Endothelial cell of umbilical vein (primary cell): ENCODE measurements around the gene RMI2. TPM values are rescaled to one million over a fixed set of nuclear protein-coding genes. Genes with fewer than 3 reads are reported as not detected.

Experiments used
- BruUV-seq: library from RNA; stranded (reverse); fragments of 400-500 nt; replicated peaks from 2 replicates; lab custom pipeline; 2021; lab: Mats Ljungman, UMichigan
- CTCF ChIA-PET: fragments of 300-600, 350-600 bp; sonication (Branson Sonifier 250); formaldehyde crosslinking; loops from one replicate; lab custom pipeline; 2021; ENCODE audit warnings: antibody characterized with exemption, inconsistent platforms; lab: Charles Lee
- POLR2A ChIA-PET: fragments of 300-600, 350-600 bp; sonication (Branson Sonifier 250); formaldehyde crosslinking; loops from one replicate; lab custom pipeline; 2021; ENCODE audit warnings: antibody characterized with exemption, inconsistent platforms; lab: Charles Lee
- DNase-seq: peaks from one replicate; pipeline ENCODE4 v3.0.0-alpha.2; 2011; ENCODE audit warnings: low read depth, low spot score
- FAIRE-seq: peaks from 2 replicates; lab custom pipeline; 2011; peaks lifted over from hg19 to GRCh38; lab: Jason Lieb, UNC
- H2AFZ ChIP-seq: 2 replicates; pipeline ENCODE4 v1.6.0; 2012; ENCODE audit warnings: low read depth, low read length, control low read depth, inconsistent platforms
- H3K27ac ChIP-seq: 2 replicates; pipeline ENCODE4 v1.5.1; 2011; ENCODE audit warnings: low read depth, mild to moderate bottlenecking, control low read depth, low read length, moderate library complexity; ENCODE audit not compliant: insufficient read depth
- H3K27me3 ChIP-seq, 2 experiments: 2 replicates each; pipeline versions ENCODE4 v1.6.0 to v1.6.1; 2011; ENCODE audit warnings: low read length in 2 of 2, mixed read lengths in 1 of 2; ENCODE audit not compliant: control insufficient read depth in 2 of 2, insufficient read depth in 2 of 2
- H3K36me3 ChIP-seq, 2 experiments: 2 replicates in 1 of 2; 3 replicates in 1 of 2; pipeline ENCODE4 v1.5.1; 2011; ENCODE audit warnings: low read length in 2 of 2, mild to moderate bottlenecking in 1 of 2, moderate library complexity in 1 of 2; ENCODE audit not compliant: control insufficient read depth in 2 of 2, insufficient read depth in 2 of 2; ENCODE audit errors: extremely low read depth in 1 of 2
- H3K4me1 ChIP-seq: 3 replicates; pipeline ENCODE4 v1.5.1; 2011; ENCODE audit warnings: mild to moderate bottlenecking, low read length; ENCODE audit not compliant: control insufficient read depth, insufficient read depth; ENCODE audit errors: extremely low read depth
- H3K4me2 ChIP-seq: 2 replicates; pipeline ENCODE4 v1.6.1; 2011; ENCODE audit warnings: low read length, control low read depth, mixed read lengths; ENCODE audit not compliant: insufficient read depth
- H3K4me3 ChIP-seq, 3 experiments: fragments of 200-600 bp in 1 of 3; sonication (generic), shearing (Covaris generic) in 1 of 3; replicated peaks in 1 of 3; 2 replicates each; pipeline ENCODE4 v1.5.1; 2011 to 2016; ENCODE audit warnings: control low read depth in 3 of 3, low read length in 3 of 3, mild to moderate bottlenecking in 2 of 3, inconsistent platforms in 1 of 3, low read depth in 1 of 3, moderate library complexity in 1 of 3; ENCODE audit not compliant: insufficient read depth in 1 of 3
- H3K79me2 ChIP-seq: 2 replicates; pipeline ENCODE4 v1.6.0; 2012; ENCODE audit warnings: low read length, inconsistent platforms; ENCODE audit not compliant: control insufficient read depth, insufficient read depth
- H3K9ac ChIP-seq: replicated peaks from 2 replicates; pipeline ENCODE3; 2011; ENCODE audit warnings: low read length, control low read depth; ENCODE audit not compliant: insufficient read depth; ENCODE audit errors: extremely low read depth
- H3K9me1 ChIP-seq: replicated peaks from 3 replicates; pipeline ENCODE4 v1.6.0; 2011; ENCODE audit warnings: mild to moderate bottlenecking, low read length; ENCODE audit not compliant: control insufficient read depth, insufficient read depth; ENCODE audit errors: extremely low read depth
- H3K9me3 ChIP-seq: replicated peaks from 2 replicates; pipeline ENCODE4 v1.5.1; 2012; ENCODE audit warnings: low read length, inconsistent platforms; ENCODE audit not compliant: control insufficient read depth, insufficient read depth
- H4K20me1 ChIP-seq: replicated peaks from 2 replicates; pipeline ENCODE3; 2011; ENCODE audit warnings: mild to moderate bottlenecking, low read length; ENCODE audit not compliant: control insufficient read depth, insufficient read depth; ENCODE audit errors: extremely low read depth
- EZH2 ChIP-seq: IDR thresholded peaks from 2 replicates; pipeline ENCODE4 v1.6.1; 2012; ENCODE audit warnings: borderline replicate concordance, low read depth, mild to moderate bottlenecking, moderate library complexity, low read length, inconsistent platforms; ENCODE audit not compliant: severe bottlenecking
- FOS ChIP-seq: IDR thresholded peaks from 2 replicates; pipeline ENCODE4 v1.6.1; 2011; ENCODE audit warnings: mild to moderate bottlenecking, low read length, moderate library complexity, borderline replicate concordance; ENCODE audit not compliant: insufficient read depth
- JUN ChIP-seq: IDR thresholded peaks from 2 replicates; pipeline ENCODE4 v1.6.1; 2011; ENCODE audit warnings: borderline replicate concordance, low read depth; ENCODE audit not compliant: insufficient read length, insufficient read depth
- MYC ChIP-seq: IDR thresholded peaks from one replicate; pipeline ENCODE4 v1.6.1; 2011; ENCODE audit warnings: mild to moderate bottlenecking, low read depth, low read length
- POLR2A ChIP-seq: IDR thresholded peaks from 2 replicates; pipeline ENCODE4 v1.6.1; 2012; ENCODE audit warnings: low read depth, mild to moderate bottlenecking, control low read depth, low read length
- POLR2AphosphoS5 ChIP-seq: IDR thresholded peaks from 2 replicates; pipeline ENCODE4 v1.6.1; 2012; ENCODE audit warnings: low read depth, mild to moderate bottlenecking, control low read depth, low read length, moderate library complexity; ENCODE audit not compliant: insufficient read depth
- dilution Hi-C: fragments of 300-500 bp; cut with MboI; formaldehyde crosslinking; loops from one replicate; pipeline ENCODE4 v1.15.0; 2019; ENCODE audit warnings: low sequenced_read_pairs; ENCODE audit not compliant: extremely low pct_ligation_motif_present
- intact Hi-C: fragments of 100-400 bp; cut with micrococcal nuclease; formaldehyde crosslinking; loops from one replicate; pipeline ENCODE4 v1.10.0; 2022
- polyA plus RNA-seq, 4 experiments: library from polyadenylated mRNA; depleted of rRNA in 3 of 4; stranded (reverse) in 3 of 4; unstranded in 1 of 4; fragments of >200 nt; gene quantifications; 2 replicates each; pipeline versions ENCODE4 v1.2.1 to v1.2.3, GENCODE V29; 2011 to 2012; ENCODE audit warnings: missing spikeins in 1 of 4
- total RNA-seq: library from RNA; stranded (reverse); gene quantifications from 2 replicates; pipeline ENCODE4 v1.2.3, GENCODE V29; 2021
- TF ChIP-seq, protein P1 (sequence below): IDR thresholded peaks from 2 replicates; pipeline ENCODE4 v1.6.1; 2011; ENCODE audit not compliant: insufficient read depth, insufficient read length
- TF ChIP-seq, protein P2 (sequence below), 2 donors: IDR thresholded peaks; 1 replicate in 1 of 2; 2 replicates in 1 of 2; pipeline ENCODE4 v1.5.1; 2011; ENCODE audit warnings: low read length in 2 of 2, mild to moderate bottlenecking in 2 of 2, moderate library complexity in 2 of 2, control low read depth in 1 of 2, inconsistent platforms in 1 of 2, low read depth in 1 of 2; ENCODE audit not compliant: insufficient read depth in 1 of 2; ENCODE audit errors: extremely low read depth in 1 of 2

The RMI2 gene
- total and polyA plus RNA-seq, 2 donors (not counting 3 experiments of a cell fraction or from before 2014, with no cell fraction given): 5.3 to 7.7 TPM

DNA sequence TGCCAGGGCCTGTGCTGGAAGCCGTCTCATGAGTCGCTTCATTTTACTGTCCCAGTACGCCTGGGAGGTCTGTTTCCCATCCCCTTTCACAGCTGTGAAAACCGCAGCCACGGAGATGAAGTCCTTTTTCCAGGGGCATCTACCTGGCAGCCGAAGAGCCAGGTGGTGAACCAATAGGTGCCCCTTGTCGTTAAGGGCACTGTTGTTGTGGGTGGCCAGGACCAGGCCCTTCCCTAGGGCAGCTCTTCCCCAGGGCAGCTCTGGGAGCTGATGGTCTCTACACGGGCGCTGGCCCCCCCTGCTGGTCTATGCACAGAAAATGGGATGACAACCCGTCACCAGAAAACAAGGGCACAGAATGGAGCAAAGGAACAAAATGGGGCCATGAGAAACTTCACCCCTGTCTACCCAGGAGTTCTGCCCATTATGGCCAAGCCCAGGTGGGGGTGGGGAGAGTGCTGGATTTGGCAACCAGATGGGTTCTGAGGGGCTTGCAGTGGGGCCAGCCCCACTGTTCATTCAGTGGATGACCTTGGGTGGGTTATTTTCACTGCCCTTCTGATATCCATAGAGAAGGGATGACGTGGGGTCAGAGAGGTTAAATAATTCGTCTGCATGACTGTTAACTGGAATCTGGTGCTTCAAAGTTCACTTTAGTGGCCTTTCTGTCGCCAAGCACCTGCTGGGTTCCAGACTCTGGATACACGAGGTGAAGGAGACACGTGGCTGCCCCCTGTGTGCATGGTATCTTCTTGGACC, 11.5 kb downstream of the RMI2 start:
- Histone ChIP-seq H3K9ac (no peak overlapping the region), H3K79me2 (no peaks in the 10 kb centered on the region), H3K9me3 (no peaks in the 10 kb centered on the region), H3K4me2 (no peak overlapping the region), H3K4me3 (no peak overlapping the region), H3K4me1 (peaks cover 9% of the 10 kb centered on the region), H3K9me1 (no peaks in the 10 kb centered on the region), H3K27ac (no peak overlapping the region), H3K36me3 (no peaks in the 10 kb centered on the region), H3K27me3 (peaks cover 0 to 4% of the 10 kb centered on the region in 2 experiments), H2AFZ (no peak overlapping the region), H4K20me1 (no peaks in the 10 kb centered on the region)
- TF ChIP-seq MYC (no peak), FOS (no peak), JUN (no peak), EZH2 (no peak), POLR2AphosphoS5 (no peak), POLR2A (no peak)
- TF ChIP-seq, protein P1, sequence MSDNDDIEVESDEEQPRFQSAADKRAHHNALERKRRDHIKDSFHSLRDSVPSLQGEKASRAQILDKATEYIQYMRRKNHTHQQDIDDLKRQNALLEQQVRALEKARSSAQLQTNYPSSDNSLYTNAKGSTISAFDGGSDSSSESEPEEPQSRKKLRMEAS: no peak
- TF ChIP-seq, protein P2, sequence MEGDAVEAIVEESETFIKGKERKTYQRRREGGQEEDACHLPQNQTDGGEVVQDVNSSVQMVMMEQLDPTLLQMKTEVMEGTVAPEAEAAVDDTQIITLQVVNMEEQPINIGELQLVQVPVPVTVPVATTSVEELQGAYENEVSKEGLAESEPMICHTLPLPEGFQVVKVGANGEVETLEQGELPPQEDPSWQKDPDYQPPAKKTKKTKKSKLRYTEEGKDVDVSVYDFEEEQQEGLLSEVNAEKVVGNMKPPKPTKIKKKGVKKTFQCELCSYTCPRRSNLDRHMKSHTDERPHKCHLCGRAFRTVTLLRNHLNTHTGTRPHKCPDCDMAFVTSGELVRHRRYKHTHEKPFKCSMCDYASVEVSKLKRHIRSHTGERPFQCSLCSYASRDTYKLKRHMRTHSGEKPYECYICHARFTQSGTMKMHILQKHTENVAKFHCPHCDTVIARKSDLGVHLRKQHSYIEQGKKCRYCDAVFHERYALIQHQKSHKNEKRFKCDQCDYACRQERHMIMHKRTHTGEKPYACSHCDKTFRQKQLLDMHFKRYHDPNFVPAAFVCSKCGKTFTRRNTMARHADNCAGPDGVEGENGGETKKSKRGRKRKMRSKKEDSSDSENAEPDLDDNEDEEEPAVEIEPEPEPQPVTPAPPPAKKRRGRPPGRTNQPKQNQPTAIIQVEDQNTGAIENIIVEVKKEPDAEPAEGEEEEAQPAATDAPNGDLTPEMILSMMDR (IDR thresholded peaks at IDR 0.05; ENCODE audit: extremely low read depth in 1 of 2, insufficient read depth in 1 of 2, low read depth in 1 of 2, low read length in 2 of 2): peak; percentile 65 to 83
- intact Hi-C loops (loop anchor here (1.0 kb wide), 4 partner anchors 99 to 402 kb away; no protein-coding TSS in a partner anchor), dilution Hi-C loops (no loop called here)
- DNase-seq (peak; percentile 51), FAIRE-seq (peak; percentile 86)
- CTCF ChIA-PET: interaction anchor here (0.6 to 4.0 kb wide), 21 partner anchors 9 to 440 kb away, joined by 3 to 70 read pairs (median 5); partner anchors contain the start of genes SOCS1 and ZC3H7A
- BruUV-seq: no TSS peak
- POLR2A ChIA-PET: interaction anchor here (0.7 kb wide), 1 partner anchor 99 kb away, joined by 4 read pairs; no protein-coding TSS in a partner anchor
